Keratinocyte (primary cell): ENCODE measurements around the gene ASB13. TPM values are rescaled to one million over a fixed set of nuclear protein-coding genes. Genes with fewer than 3 reads are reported as not detected.

Experiments
- DNase-seq: peaks from one replicate; pipeline ENCODE4 v3.0.0-alpha.2; 2011; ENCODE audit warnings: low read depth, missing footprints, low spot score
- FAIRE-seq: peaks from 2 replicates; lab custom pipeline; 2011; peaks lifted over from hg19 to GRCh38; lab: Jason Lieb, UNC
- H2AFZ ChIP-seq: 2 replicates; pipeline ENCODE4 v1.6.0; 2012; ENCODE audit warnings: low read length, control low read depth, inconsistent platforms; ENCODE audit not compliant: control insufficient read depth
- H3K27ac ChIP-seq: 2 replicates; pipeline ENCODE4 v1.5.1; 2011; ENCODE audit warnings: low read length; ENCODE audit not compliant: control insufficient read depth, insufficient read depth
- H3K27me3 ChIP-seq: 3 replicates; pipeline ENCODE4 v1.6.0; 2011; ENCODE audit warnings: low read length; ENCODE audit not compliant: control insufficient read depth, insufficient read depth; ENCODE audit errors: extremely low read depth
- H3K36me3 ChIP-seq, 2 experiments: 2 replicates in 1 of 2; 3 replicates in 1 of 2; pipeline ENCODE4 v1.5.1; 2011; ENCODE audit warnings: low read length in 2 of 2, mild to moderate bottlenecking in 1 of 2; ENCODE audit not compliant: control insufficient read depth in 2 of 2, insufficient read depth in 2 of 2; ENCODE audit errors: extremely low read depth in 1 of 2
- H3K4me1 ChIP-seq: 3 replicates; pipeline ENCODE4 v1.5.1; 2011; ENCODE audit warnings: low read length; ENCODE audit not compliant: control insufficient read depth, insufficient read depth; ENCODE audit errors: extremely low read depth
- H3K4me2 ChIP-seq: 3 replicates; pipeline ENCODE4 v1.6.0; 2011; ENCODE audit warnings: low read depth, low read length; ENCODE audit not compliant: control insufficient read depth, insufficient read depth; ENCODE audit errors: extremely low read depth
- H3K4me3 ChIP-seq, 3 experiments: fragments of 200-600 bp in 1 of 3; sonication (generic) in 1 of 3; 2 replicates in 2 of 3; 3 replicates in 1 of 3; pipeline ENCODE4 v1.5.1; 2011 to 2016; ENCODE audit warnings: low read length in 3 of 3, mild to moderate bottlenecking in 3 of 3, control low read depth in 2 of 3, inconsistent platforms in 1 of 3, low read depth in 1 of 3, mixed read lengths in 1 of 3, mixed run types in 1 of 3, moderate library complexity in 1 of 3; ENCODE audit not compliant: control insufficient read depth in 2 of 3, insufficient read depth in 2 of 3; ENCODE audit errors: extremely low read depth in 1 of 3
- H3K79me2 ChIP-seq: 2 replicates; pipeline ENCODE4 v1.6.0; 2012; ENCODE audit warnings: low read length; ENCODE audit not compliant: control insufficient read depth, insufficient read depth
- H3K9ac ChIP-seq: 3 replicates; pipeline ENCODE4 v1.6.0; 2011; ENCODE audit warnings: low read length; ENCODE audit not compliant: control insufficient read depth, insufficient read depth; ENCODE audit errors: extremely low read depth
- H3K9me1 ChIP-seq: 3 replicates; pipeline ENCODE4 v1.6.0; 2011; ENCODE audit warnings: low read length; ENCODE audit not compliant: control insufficient read depth, insufficient read depth; ENCODE audit errors: extremely low read depth
- H3K9me3 ChIP-seq: 2 replicates; pipeline ENCODE4 v1.5.1; 2012; ENCODE audit warnings: low read depth, low read length; ENCODE audit not compliant: control insufficient read depth
- H4K20me1 ChIP-seq: 3 replicates; pipeline ENCODE4 v1.6.0; 2011; ENCODE audit warnings: low read length; ENCODE audit not compliant: control insufficient read depth, insufficient read depth; ENCODE audit errors: extremely low read depth
- CTCF ChIP-seq, 3 experiments: IDR thresholded peaks in 1 of 3; conservative IDR thresholded peaks in 1 of 3; optimal IDR thresholded peaks in 1 of 3; 2 replicates in 2 of 3; 3 replicates in 1 of 3; pipeline versions ENCODE3 to v1.5.1; 2011; ENCODE audit warnings: low read length in 3 of 3, mild to moderate bottlenecking in 3 of 3, moderate library complexity in 2 of 3, control low read depth in 1 of 3, inconsistent platforms in 1 of 3; ENCODE audit not compliant: insufficient read depth in 2 of 3; ENCODE audit errors: extremely low read depth in 1 of 3
- EZH2 ChIP-seq: IDR thresholded peaks from one replicate; pipeline ENCODE4 v1.6.1; 2012; ENCODE audit warnings: inconsistent platforms, mild to moderate bottlenecking, low read length, moderate library complexity
- dilution Hi-C: fragments of 300-500 bp; cut with MboI; formaldehyde crosslinking; loops from one replicate; pipeline ENCODE4 v1.7.0; 2020; ENCODE audit warnings: low sequenced_read_pairs; ENCODE audit not compliant: extremely low pct_ligation_motif_present
- polyA plus RNA-seq, 5 experiments: library from polyadenylated mRNA; depleted of rRNA in 3 of 5; stranded (reverse) in 3 of 5; stranded (forward) in 1 of 5; unstranded in 1 of 5; fragments of >200 nt; gene quantifications; 1 replicate in 1 of 5; 2 replicates in 3 of 5; 3 replicates in 1 of 5; pipeline versions ENCODE4 v1.2.1 to v1.2.3, GENCODE V29; 2011 to 2012; ENCODE audit warnings: missing spikeins in 2 of 5, low read depth in 1 of 5, low replicate concordance in 1 of 5

The ASB13 gene
- polyA plus RNA-seq, 1 donor (not counting 4 experiments of a cell fraction or from before 2014, with no cell fraction given): 6.4 TPM

- Histone ChIP-seq H3K4me3 (no peak overlapping the region), H3K79me2 (no peaks in the 10 kb centered on the region), H4K20me1 (no peaks in the 10 kb centered on the region), H3K9me1 (no peaks in the 10 kb centered on the region), H3K9me3 (no peaks in the 10 kb centered on the region), H3K9ac (no peak overlapping the region), H3K4me1 (no peaks in the 10 kb centered on the region), H3K27me3 (no peaks in the 10 kb centered on the region), H2AFZ (no peak overlapping the region), H3K27ac (no peak overlapping the region), H3K4me2 (no peak overlapping the region), H3K36me3 (no peaks in the 10 kb centered on the region)
- TF ChIP-seq EZH2 (no peak), CTCF (optimal IDR thresholded peaks at IDR 0.05 in 1 of 3, IDR thresholded peaks at IDR 0.05 in 1 of 3, conservative IDR thresholded peaks at IDR 0.05 in 1 of 3; ENCODE audit: extremely low read depth in 1 of 3, insufficient read depth in 2 of 3, low read length in 3 of 3) (no peak)
- FAIRE-seq: no peak
- dilution Hi-C loops: no loop called here
- DNase-seq: no peak
Measured at GRCh38 chr10:5650664-5651387, 15.6 kb downstream of the ASB13 start.

DNA sequence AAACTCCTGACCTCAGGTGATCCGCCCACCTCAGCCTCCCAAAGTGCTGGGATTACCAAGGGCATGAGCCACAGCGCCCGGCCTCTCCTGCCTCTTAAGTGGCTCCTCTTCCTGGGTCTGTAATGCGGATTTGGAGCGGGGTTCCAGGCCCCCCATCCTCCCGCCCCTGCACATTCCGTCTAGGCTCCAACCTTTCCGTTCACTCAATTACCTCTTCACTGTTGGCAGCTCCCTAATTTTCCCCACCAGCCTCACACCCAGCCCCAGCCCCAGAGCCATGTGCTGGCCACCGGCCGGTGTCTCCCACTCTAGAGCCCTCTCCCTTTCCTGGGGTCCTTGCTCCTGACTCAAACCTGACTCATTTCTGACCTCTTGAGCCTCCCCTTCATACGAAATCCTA, 16.6 kb downstream of the ASB13 start:
- H3K27ac ChIP-seq: no peak overlapping the region
- FAIRE-seq (no peak), DNase-seq (no peak)
- H4K20me1 ChIP-seq: no peaks in the 10 kb centered on the region
- H3K9me3 ChIP-seq: no peaks in the 10 kb centered on the region
- TF ChIP-seq CTCF (optimal IDR thresholded peaks at IDR 0.05 in 1 of 3, IDR thresholded peaks at IDR 0.05 in 1 of 3, conservative IDR thresholded peaks at IDR 0.05 in 1 of 3; ENCODE audit: extremely low read depth in 1 of 3, insufficient read depth in 2 of 3, low read length in 3 of 3) (no peak), EZH2 (no peak)
- H3K79me2 ChIP-seq: no peaks in the 10 kb centered on the region
- no peak overlapping the region for H3K4me3 ChIP-seq
- H3K9me1 ChIP-seq: no peaks in the 10 kb centered on the region
- no peak overlapping the region for H3K4me2 ChIP-seq
- no peaks in the 10 kb centered on the region for H3K4me1 ChIP-seq
- no peak overlapping the region for H2AFZ ChIP-seq
- H3K36me3 ChIP-seq: no peaks in the 10 kb centered on the region
- dilution Hi-C loops: no loop called here
- H3K27me3 ChIP-seq: no peaks in the 10 kb centered on the region
- no peak overlapping the region for H3K9ac ChIP-seq
